ENCODE measurements around the gene FSTL3.

The FSTL3 gene

GRCh38 chr19:633786-634639, 42.2 kb upstream of the FSTL3 start:
- no peak for FAIRE-seq
- no peak for DNase-seq (ENCODE audit: insufficient read length, low spot score)
- TF ChIP-seq CTCF (IDR thresholded peaks at IDR 0.05; ENCODE audit: insufficient read depth, missing control alignments), result no peak

- no peak for DNase-seq (ENCODE audit: insufficient read length, low spot score)
- TF ChIP-seq CTCF (IDR thresholded peaks at IDR 0.05; ENCODE audit: insufficient read depth, missing control alignments), result no peak
- no peak for FAIRE-seq
Measured at GRCh38 chr19:634975-635652, 41.1 kb upstream of the FSTL3 start.

GRCh38 chr19:638906-639252, 37.3 kb upstream of the FSTL3 start:
- TF ChIP-seq CTCF (IDR thresholded peaks at IDR 0.05; ENCODE audit: insufficient read depth, missing control alignments), result no peak
- no peak for FAIRE-seq

GRCh38 chr19:639253-640160, 36.7 kb upstream of the FSTL3 start, which contains the start of gene FGF22:
TSS of gene FGF22 (plus strand) at chr19:639879. CDS start at chr19:639926, 47 bp downstream.
- DNase-seq (ENCODE audit: insufficient read length, low spot score) (peak; percentile 97), FAIRE-seq (no peak)
- TF ChIP-seq CTCF (IDR thresholded peaks at IDR 0.05; ENCODE audit: insufficient read depth, missing control alignments), result no peak

More at GRCh38 chr19:638906-639252, 37.3 kb upstream of the FSTL3 start:
- no peak for DNase-seq (ENCODE audit: insufficient read length, low spot score)

GRCh38 chr19:640161-640558, 36.0 kb upstream of the FSTL3 start:
- TF ChIP-seq CTCF (IDR thresholded peaks at IDR 0.05; ENCODE audit: insufficient read depth, missing control alignments), result no peak
- FAIRE-seq, result no peak
- no peak for DNase-seq (ENCODE audit: insufficient read length, low spot score)

GRCh38 chr19:640606-641189, 35.5 kb upstream of the FSTL3 start:
- FAIRE-seq (no peak), DNase-seq (ENCODE audit: insufficient read length, low spot score) (no peak)
- TF ChIP-seq CTCF (IDR thresholded peaks at IDR 0.05; ENCODE audit: insufficient read depth, missing control alignments), result no peak
